Upper lobe of right lung (tissue), 1 donor: ENCODE data around the gene CRYBG3. TPM values are rescaled to one million over a fixed set of nuclear protein-coding genes. Genes with fewer than 3 reads are reported as not detected.

ENCODE experiments used
- ATAC-seq: fragments of 200-7000 bp; cut with Tn5 transposase; one replicate; pipeline ENCODE4 v1.9.1; 2020; ENCODE audit warnings: mild to moderate bottlenecking, moderate library complexity
- DNase-seq: peaks from one replicate; pipeline ENCODE4 v3.0.0-alpha.2; 2020
- H3K27ac ChIP-seq: fragments of 200-600 bp; one replicate; pipeline ENCODE4 v1.8.0; 2022
- H3K27me3 ChIP-seq: fragments of 200-600 bp; one replicate; pipeline ENCODE4 v1.8.0; 2022; ENCODE audit warnings: mild to moderate bottlenecking
- H3K36me3 ChIP-seq: fragments of 200-600 bp; one replicate; pipeline ENCODE4 v1.8.0; 2022
- H3K4me1 ChIP-seq: fragments of 200-600 bp; one replicate; pipeline ENCODE4 v1.8.0; 2022
- H3K4me3 ChIP-seq: fragments of 200-600 bp; one replicate; pipeline ENCODE4 v1.8.0; 2022; ENCODE audit warnings: mild to moderate bottlenecking
- H3K9me3 ChIP-seq: fragments of 200-600 bp; one replicate; pipeline ENCODE4 v1.8.0; 2022
- intact Hi-C: fragments of 100-400 bp; cut with DNase I; formaldehyde crosslinking; loops from one replicate; pipeline ENCODE4 v1.11.0; 2022
- total RNA-seq: library from RNA; stranded (reverse); fragmentation: NEBNext Ultra II Directional; extraction: Animal tissue kit (Norgen Biotek cat#: 25700); gene quantifications from one replicate; pipeline ENCODE4 v1.2.1, GENCODE V29; 2021
- TF ChIP-seq, protein P1 (sequence below): fragments of 200-600 bp; IDR thresholded peaks from one replicate; pipeline ENCODE4 v1.8.0; 2022; ENCODE audit warnings: antibody characterized with exemption
- donor health status: DM: no; HTN: yes; CAD: no; lungs with severe emphysema.

CRYBG3 gene
- total RNA-seq, 1 donor from 2014 or later, result 25.5 TPM

DNA sequence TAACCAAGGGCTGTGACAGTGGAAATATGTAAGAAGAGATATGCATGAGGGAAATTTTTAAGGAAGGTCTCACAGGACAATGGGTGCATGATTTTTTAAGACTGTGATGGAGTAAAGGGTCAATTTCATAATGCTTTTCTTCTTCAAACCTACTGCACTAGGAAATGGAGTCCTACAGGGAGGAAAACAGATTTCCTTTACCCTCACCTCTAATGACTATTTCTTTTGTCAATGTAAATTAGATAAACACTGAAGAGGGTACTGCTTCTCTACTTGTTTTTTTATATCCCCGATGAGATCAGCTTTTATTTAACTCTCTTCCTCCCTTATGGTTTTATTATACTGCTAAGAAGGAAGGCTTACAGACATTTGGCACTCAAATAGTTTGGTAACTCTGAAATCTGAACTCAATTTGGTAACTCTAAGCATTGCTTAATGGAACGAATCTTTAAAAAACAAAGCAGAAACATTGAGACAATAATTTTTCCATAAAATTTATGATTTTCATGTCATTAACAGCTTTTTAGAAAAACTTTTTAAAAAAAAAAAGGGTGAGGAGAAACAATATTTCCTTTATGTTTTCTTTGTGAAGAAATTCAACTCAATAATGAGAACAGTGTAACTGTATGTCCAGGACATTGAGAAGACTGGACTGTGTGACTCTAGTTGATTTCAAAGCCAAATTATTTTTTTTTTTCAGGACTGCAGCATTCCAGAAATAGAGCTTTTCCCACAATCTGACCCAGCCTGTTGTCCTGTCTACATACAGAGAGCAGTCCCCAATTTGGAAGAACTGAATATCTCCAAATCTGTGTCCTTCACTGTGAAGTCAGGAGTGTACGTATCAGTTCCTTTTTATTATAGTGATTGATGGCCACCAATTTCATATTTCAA lies 64.4 kb downstream of the CRYBG3 start:
- intact Hi-C loops, result no loop called here
- TF ChIP-seq, protein P1, sequence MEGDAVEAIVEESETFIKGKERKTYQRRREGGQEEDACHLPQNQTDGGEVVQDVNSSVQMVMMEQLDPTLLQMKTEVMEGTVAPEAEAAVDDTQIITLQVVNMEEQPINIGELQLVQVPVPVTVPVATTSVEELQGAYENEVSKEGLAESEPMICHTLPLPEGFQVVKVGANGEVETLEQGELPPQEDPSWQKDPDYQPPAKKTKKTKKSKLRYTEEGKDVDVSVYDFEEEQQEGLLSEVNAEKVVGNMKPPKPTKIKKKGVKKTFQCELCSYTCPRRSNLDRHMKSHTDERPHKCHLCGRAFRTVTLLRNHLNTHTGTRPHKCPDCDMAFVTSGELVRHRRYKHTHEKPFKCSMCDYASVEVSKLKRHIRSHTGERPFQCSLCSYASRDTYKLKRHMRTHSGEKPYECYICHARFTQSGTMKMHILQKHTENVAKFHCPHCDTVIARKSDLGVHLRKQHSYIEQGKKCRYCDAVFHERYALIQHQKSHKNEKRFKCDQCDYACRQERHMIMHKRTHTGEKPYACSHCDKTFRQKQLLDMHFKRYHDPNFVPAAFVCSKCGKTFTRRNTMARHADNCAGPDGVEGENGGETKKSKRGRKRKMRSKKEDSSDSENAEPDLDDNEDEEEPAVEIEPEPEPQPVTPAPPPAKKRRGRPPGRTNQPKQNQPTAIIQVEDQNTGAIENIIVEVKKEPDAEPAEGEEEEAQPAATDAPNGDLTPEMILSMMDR, result no peak
- Histone ChIP-seq H3K4me1 (peaks cover 21% of the 10 kb centered on the region), H3K4me3 (no peak overlapping the region), H3K36me3 (peaks cover 44% of the 10 kb centered on the region), H3K9me3 (no peaks in the 10 kb centered on the region), H3K27me3 (no peaks in the 10 kb centered on the region), H3K27ac (no peak overlapping the region)
- ATAC-seq (no peak), DNase-seq (no peak)

DNA sequence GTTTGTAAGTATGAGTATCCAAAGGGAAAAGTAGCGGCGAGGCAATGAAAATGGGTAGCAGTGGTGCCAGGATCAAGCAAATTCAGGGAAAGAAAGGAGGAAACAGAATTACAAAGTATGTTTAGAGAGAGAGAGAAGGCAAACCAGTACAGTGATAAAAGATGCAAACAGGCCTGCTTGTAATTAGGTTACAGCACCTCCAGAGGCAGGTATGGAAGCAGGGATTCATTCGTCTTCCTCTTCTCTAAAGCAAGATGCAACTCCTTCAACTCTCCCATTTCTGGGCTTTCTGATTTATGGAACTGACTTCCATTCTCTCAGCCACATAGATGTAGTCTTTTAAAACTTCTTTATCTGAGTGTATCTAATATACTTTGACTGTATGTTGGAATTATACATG lies 68.0 kb downstream of the CRYBG3 start:
- ATAC-seq, result no peak
- DNase-seq, result no peak
- H3K27me3 ChIP-seq, result no peaks in the 10 kb centered on the region
- H3K9me3 ChIP-seq, result no peaks in the 10 kb centered on the region
- no peak overlapping the region for H3K27ac ChIP-seq
- H3K4me1 ChIP-seq, result peaks cover 12% of the 10 kb centered on the region
- intact Hi-C loops, result no loop called here
- no peak overlapping the region for H3K4me3 ChIP-seq
- peaks cover 57% of the 10 kb centered on the region for H3K36me3 ChIP-seq
- TF ChIP-seq, protein P1, result no peak

DNA sequence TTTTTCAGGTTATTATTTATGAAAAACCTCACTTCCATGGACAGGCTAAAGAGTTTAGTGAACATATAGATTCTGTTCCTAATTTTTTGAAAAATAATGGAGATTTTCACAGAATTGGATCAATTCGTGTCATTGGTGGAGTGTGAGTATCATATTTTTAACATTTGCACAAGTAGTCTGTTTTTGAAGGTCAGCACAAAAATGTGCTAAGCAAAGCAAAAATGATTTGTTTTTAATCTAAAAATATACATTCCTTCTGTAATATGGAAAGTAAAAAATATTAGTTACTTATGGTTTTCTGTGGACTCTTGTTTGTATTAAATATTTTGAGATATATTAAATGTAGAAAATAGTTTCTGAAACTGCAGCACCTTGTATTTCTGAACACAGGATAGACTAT lies 71.0 kb downstream of the CRYBG3 start:
- TF ChIP-seq, protein P1, result no peak
- intact Hi-C loops, result no loop called here
- Histone ChIP-seq H3K36me3 (peaks cover 45% of the 10 kb centered on the region), H3K4me1 (no peaks in the 10 kb centered on the region), H3K9me3 (no peaks in the 10 kb centered on the region), H3K4me3 (no peak overlapping the region), H3K27me3 (no peaks in the 10 kb centered on the region), H3K27ac (no peak overlapping the region)
- DNase-seq, result no peak
- no peak for ATAC-seq

DNA sequence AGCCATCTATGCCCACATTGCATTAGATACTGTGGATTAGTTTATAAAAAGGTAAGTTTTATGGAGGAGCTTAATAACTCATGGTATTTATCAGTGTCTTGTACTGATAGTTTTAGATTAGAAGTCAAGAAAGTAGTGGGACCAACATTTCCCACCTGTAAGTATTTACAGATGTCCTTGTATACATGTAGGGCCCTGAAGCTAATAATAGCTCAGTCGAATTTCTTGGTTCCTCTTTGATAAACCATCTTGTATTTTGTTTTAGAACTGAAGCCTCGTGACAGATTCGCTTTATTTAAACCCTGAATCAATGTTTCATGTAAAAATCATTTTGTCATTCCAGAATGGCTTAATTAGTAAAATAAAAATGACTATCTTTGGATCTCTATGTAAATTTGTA lies 73.4 kb downstream of the CRYBG3 start:
- Histone ChIP-seq H3K27me3 (no peaks in the 10 kb centered on the region), H3K4me3 (no peak overlapping the region), H3K4me1 (no peaks in the 10 kb centered on the region), H3K27ac (no peak overlapping the region), H3K36me3 (peaks cover 37% of the 10 kb centered on the region), H3K9me3 (no peaks in the 10 kb centered on the region)
- ATAC-seq (no peak), DNase-seq (no peak)
- intact Hi-C loops, result no loop called here
- TF ChIP-seq, protein P1, result no peak

DNA sequence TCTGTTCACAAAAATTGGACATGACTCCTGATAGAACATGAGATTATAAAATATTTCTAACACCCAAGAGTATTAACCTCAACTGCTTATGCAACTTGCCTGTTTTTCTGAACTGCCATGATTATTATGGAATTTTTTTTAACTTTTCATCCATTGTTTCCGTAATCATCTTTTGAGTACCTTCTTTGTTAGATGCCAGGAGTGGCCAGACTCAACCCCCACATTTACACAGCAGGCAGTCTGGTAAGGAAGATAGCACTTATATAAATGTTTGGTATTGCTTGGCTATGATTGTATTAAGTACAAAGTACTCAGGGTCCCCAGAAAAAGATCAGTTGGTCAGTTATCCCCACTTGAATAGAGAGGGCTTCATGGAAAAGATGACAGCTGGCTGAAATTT lies 74.3 kb downstream of the CRYBG3 start:
- no peak for ATAC-seq
- Histone ChIP-seq H3K4me3 (no peak overlapping the region), H3K27ac (no peak overlapping the region), H3K27me3 (no peaks in the 10 kb centered on the region), H3K36me3 (peaks cover 36% of the 10 kb centered on the region), H3K4me1 (peaks cover 5% of the 10 kb centered on the region), H3K9me3 (no peaks in the 10 kb centered on the region)
- TF ChIP-seq, protein P1, result no peak
- intact Hi-C loops, result no loop called here
- no peak for DNase-seq
